ENCODE measurements around the gene C2orf69.
A peak's percentile ranks its signal among the peaks of the same experiment; 100 is the strongest.

The C2orf69 gene

DNA sequence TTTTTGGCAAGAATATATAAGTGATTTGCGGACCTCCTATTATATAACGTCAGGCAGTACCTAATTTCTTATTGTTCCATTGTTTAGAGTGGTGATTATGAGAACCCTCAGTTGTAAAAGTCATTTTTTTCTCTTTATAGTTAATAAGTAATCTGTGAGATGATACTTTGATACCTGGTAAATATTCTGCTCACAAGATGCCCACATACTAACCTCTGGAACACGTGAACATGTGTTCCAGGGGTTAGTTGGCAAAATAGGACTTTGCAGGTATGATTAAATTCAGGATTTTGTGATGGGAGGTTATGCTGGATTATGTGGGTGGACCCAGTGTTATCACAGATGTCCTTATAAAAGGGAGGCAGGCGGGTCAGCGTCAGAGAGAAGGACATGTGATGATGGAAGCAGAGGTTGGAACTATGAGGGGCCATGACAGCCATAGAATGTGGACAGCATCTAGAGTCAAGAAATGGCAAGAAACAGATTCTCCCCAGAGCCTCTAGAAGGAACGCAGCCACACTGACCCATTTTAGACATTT, 61.1 kb downstream of the C2orf69 start:
- no peak for DNase-seq

DNA sequence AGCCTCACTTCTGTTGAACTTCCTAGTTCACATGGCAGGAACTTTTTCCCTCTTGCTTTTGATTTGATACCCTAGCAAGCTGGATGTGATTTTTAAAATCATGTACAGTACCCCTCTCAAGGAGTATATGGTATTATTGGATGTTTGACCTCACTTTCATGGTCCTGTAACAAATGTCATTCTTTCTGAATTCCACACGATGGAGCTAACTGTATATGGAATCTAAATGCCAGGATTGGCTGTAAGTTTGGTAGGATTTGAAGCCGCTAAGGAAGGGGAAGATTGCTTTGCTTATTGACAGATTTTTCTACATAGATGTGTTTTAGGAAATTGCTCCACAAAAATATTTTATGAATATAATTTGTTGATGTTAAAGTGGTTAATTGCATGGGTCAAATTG, 62.6 kb downstream of the C2orf69 start:
- DNase-seq, result peak; percentile 8

DNA sequence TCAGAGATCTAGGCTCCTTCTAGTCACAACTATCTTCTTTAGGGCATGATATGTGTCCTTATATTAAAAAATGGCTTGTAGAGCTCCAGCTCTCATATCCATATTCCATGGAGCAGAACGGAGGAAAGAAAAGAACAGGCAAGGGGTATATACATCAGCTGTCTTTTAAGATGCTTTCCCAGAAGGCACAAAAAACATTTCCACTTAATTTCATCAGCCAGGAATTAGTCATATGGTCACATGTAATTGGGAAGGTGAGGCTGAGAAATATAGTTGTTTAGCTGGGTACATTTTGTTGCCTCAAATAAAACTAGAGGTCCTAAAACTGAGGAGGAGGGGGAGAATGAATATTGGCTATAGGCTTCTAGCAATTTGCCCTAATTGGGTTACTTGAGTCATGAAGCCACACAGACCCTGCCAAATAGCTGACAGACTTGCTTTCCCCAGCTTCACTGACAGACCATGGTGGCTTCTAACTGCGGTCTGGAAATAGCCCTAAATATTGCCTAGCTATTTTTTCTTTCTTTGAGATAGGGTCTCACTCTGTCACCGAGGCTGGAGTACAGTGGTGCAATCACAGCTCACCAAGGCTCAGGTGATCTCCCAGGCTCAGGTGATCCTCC, 64.3 kb downstream of the C2orf69 start:
- DNase-seq, result no peak
